Fibroblast of skin of right biceps (primary cell): ENCODE data around the gene DPPA3.
"Not testable (repeated sequence)": the region's sequence is repeated elsewhere in the genome, so short reads cannot be mapped to it uniquely, and the experiment has no call there.

ENCODE experiments used
- DNase-seq: peaks from one replicate; pipeline ENCODE4 v3.0.0-alpha.2; 2013

DPPA3 gene

DNA sequence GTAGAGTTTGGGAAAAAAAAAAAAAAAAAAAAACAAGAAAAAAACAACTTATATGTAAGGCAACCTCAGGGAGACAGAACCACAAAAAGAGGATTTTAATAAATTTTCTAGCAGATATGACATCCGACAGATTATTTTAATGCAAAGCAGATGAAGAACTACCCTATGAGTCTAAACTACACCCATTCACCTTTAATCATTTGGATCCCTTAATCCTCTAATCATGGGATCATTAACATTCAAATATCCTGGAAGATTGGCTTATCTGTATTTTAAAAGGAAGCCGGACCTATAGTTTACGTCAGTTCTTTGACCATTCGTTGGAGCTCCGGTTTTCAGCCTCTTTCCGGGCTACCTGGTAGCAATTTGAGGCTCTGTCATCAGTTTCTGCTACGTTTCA is at the start of gene DPPA3:
Gene DPPA3, plus strand, starts transcription at position 301 of the 400 bp plus-strand sequence. CDS start 138 bp downstream, outside the sequence.
- DNase-seq = no peak

DNA sequence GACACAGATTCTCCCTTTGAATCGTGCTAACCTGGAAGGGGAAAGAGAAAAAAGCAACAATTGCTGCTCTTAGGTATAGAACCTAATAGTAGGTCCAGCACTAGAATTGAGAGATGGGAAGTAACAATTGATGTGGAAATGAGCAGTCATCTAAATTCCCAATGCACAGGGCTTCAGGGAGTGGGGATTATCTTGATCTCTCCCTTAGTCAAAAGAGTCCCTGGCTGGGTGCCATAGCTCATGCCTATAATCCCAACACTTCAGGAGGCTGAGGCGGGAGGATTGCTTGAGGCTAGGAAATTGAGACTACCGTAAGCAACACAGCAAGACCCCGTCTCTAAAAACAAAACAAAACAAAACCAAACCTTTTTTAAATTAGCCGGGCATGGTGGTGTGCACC is 49.5 kb upstream of the DPPA3 start:
- DNase-seq = no peak

DNA sequence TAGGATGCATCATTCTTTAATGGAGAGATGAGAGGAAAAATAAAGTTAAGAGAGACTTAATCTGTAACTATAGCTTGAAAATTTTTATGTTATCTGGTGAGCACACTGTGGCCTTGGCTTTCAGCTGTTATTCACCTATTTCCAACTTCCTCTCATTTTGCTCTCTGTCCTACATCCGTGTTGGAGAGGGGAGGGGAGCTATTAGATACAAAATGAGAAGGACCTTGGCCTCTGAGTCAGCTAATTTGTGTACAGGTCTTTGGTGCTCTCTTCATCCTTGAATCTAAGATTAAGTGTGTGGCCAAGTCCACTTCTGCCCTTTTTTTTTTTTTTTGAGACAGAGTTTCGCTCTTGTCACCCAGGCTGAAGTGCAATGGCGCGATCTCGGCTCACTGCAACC is 44.6 kb upstream of the DPPA3 start:
- DNase-seq = no peak

DNA sequence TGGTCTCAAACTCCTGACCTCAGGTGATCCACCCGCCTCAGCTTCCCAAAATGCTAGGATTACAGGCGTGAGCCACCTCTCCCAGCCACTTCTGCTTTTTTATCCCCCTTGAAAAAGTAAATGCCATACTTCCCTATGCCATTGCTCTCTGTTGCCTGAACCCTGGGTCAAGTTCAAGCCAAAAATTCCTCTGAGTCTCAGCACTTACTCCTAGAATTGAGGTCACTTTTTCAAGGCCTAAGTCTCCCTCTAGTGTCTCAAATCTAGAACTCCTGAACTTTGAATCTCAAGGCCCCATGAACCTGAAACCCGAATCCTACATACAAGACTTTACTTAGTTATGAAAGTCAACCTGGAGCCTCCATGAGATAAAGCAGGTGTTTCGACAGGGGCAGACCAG is 44.1 kb upstream of the DPPA3 start:
- DNase-seq = peak; percentile 8

DNA sequence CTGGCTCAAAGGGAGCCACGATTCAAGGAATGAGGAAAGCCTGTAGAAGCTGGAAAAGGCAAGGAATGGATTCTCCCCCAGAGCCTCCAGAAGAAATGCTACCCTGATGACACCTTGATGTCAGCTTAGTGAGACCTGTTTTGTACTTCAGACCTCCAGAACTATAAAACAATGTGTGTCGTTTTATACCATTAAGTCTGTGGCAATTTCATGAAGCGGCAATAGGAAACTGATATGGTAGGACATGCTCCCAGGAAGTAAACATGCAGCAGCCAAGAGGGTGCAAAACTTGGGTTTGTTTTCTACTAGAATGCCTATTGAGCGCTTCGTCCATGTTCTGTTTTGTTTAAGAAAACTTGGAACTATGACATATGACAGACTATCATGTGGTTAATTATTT is 43.1 kb upstream of the DPPA3 start:
- no peak for DNase-seq

DNA sequence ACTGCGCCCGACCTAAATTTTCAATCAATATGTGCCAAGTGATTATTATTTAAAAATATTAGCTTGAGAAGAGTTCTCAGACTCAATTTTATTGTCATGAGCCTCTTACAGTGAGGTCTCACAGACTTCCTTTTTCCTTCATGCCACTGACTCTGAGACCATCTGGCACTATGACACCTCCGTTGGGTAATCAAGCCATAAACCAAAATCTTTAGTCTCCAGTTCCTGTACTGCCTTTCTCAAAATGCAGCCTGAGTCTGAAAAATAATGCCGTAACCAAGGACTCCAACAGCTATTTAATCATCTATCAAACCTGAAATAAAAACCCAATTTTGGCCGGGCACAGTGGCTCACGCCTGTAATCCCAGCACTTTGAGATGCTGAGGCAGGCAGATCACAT is 35.8 kb upstream of the DPPA3 start:
- not testable (repeated sequence) for DNase-seq

DNA sequence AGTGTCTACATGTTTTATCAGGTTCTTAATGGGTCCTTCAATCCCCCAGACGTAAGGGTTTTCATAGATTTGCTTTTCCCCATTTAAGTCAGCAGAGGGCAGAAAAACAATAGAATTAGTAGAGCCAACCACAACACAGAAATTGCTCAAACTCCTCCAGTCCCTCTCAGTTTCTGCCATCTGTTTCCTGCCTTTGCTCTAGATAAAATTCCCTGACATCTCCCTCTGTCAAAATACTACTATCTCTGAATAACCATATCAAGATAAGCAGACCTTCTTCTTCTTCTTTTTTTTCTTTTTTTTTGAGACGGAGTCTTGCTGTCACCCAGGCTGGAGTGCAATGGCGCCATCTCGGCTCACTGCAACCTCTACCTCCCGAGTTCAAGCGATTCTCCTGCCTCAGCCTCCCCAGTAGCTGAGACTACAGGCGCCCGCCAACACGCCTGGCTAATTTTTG is 33.8 kb upstream of the DPPA3 start:
- peak; percentile 41 for DNase-seq

DNA sequence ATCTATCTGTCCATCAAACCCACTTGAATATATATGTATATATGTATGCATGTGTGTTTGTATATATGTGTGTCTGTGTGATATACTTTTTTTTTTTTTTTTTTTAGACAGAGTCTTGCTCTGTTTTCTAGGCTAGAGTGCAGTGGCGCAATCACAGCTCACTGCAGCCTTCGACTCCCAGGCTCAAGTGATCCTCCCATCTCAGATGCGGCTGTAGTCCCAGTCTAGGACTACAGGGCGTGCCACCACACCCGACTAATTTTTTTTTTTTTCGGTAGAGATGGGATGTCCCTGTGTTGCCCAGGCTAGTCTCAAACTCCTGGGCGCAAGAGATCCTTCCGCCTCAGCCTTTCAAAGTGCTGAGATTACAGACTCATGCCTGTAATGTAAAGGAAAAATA is 32.5 kb upstream of the DPPA3 start:
- no peak for DNase-seq

DNA sequence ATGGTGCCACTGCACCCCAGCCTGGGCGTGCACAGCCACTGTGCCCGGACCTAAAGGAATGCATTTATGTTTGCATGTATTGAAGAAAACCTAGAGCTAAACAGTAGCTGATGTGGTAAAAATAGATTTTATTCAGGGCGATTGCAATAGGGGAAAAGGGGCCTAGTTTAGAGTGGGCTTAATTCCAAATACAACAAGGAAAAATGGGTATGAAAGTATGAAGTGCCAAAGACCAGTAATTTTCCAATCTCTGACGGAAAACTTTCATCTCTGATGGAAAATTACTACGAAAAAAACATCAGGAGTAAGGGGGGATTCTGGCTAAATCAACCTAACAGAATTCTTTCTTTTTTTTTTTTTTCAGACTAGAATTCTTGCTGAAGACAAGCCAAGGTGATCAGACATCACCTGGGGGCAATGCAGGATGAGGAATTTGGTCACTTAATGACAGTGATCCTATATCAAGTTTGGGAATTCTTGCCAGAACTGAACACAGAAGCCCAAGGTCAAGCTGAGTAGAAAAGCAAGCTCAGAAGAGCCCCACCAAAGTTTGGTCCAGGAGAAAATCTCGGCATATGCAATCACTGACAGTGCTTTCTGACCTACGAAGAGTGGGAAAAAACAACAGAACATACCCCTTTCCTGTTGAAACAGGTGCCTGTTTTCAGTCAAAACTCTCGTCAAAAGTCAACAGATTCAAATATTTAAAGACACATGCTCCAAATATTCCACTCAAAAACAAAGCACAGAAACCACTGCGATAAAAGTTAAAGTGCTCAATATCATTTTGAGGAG is 31.8 kb upstream of the DPPA3 start:
- DNase-seq = no peak

DNA sequence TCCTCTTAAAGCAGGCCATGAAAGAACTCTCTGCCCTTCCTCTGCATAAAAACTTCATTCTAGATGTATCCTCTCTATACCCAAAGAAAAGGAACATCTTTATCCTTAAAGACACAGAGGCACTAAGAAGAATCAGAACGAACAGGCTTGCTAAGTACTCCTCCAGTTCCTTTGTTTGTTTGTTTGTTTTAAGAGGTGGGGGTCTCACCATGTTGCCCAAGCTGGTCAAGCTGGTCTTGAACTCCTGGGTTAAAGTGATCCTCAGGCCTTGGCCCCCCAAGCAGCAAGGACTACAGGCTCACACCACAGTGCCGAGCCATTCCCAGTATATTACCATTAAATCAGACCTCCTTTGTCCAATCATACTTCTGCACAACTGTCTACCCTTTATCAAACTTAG is 29.7 kb upstream of the DPPA3 start:
- no peak for DNase-seq

DNA sequence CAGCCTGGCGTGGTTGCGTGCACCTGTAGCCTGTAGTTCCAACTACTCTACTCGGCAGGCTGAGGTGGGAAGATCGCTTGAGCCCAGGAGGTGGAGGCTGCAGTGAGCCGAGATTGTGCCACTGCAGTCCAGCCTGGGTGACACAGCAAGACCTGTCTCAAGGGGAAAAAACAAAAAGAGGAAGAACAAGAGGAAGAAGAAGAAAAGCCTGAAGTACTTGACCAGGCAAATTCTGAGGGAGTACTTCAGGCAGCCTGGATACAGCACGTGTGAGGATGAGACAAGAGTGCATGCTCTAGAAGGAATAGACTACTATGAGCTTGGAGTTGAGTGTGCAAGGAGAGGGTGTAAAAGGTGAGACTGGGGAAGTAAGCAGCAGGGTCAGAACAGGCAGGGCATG is 17.4 kb upstream of the DPPA3 start:
- no peak for DNase-seq

DNA sequence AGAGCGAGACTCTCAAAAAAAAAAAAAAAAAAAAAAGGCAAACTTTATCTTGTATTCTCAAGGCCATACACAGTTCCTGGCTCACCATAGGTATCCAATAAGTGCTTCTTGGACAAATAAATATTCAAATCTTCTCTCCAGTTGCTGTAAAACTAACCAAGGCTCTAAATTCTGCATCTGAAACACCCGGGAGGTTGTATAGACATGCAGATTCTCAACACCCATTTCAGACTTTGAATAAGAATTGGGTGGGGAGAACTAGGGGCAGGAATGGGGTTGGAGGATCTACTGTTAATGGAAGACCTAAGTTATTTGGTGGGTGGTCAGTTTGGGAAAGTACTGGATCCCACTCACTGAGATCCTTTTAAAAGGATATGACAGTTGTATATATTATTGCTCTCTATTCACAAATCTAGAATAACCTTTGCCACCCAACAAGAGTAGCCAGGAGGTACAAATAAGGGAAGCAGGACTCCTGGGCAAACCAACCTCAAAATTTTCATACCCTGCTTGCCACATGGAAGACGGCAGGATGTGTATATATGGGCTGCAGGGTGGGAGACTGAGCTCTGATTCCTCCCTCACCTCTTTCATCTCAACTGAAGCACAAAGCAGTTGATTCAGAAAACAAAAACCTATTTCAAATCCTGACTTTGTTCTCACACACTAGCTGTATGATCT is 16.5 kb upstream of the DPPA3 start:
- DNase-seq = no peak

DNA sequence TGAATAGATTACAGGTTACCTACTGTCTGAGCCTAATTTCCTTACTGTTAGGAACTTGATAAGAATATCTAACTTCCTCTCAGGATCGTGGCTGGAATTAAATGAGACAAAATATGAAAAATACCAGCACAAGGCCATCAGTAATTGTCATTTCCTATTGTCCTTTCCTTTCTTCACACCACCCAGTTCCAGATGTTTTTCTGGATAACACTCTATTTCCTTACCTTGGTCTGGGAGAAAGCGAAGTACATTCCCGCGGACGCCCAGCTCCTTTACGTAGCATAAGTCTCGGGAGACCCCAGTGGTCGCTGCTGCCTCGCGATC is 16.0 kb upstream of the DPPA3 start:
- DNase-seq = no peak

DNA sequence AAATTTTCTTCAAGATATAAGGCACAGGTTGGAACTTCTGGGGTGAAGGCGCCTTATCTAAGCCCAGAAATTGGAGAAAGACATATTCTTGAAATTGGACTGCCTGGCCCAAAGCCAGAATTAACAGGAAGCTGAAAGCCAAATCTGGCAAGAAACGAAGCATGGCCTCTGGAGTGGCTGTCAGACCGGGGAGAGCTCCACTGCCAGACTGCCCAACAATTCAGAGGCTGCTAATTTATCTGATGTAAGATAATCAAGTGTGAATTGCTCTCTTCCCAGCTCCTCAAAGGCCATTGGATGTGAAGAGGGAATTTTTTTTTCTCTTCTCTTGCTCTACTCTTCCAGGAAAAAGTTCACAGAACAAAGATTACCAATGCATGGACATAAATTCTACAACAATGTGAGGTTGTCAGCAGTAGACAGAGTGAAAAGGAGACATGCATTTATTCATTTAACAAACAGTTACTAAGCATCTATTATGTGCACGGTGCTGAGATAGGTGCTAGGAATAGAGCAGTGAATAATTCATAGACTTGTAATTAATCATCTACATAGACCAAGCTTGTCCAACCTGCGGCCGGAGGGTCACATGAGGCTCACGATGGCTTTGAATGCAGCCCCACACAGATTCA is 15.6 kb upstream of the DPPA3 start, which contains the start of gene GDF3:
Gene GDF3, minus strand, starts transcription at position 210 of the 632 bp plus-strand sequence. Its CDS starts 47 bp downstream, at position 163.
- peak; percentile 15 for DNase-seq

DNA sequence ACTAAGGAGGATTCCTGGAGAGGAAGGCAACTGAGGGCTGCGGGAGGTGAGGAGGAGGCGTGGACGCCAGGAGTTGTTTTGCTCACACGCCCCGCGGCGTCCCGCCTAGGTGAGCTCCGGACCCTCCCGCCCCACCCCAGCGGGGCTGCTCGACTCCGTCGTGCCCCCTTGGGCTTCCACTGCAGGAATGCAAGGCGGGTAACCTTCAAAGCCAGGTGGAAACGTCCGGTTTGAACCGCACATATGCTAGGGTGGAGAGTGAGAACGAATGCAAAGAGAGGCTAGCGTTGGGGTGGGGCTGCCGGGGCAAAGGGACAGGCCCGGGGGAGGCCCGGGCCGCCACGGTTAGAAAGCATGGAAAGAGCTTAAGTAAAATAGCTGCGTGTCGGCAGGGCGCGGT is 5.4 kb upstream of the DPPA3 start:
- DNase-seq = no peak

DNA sequence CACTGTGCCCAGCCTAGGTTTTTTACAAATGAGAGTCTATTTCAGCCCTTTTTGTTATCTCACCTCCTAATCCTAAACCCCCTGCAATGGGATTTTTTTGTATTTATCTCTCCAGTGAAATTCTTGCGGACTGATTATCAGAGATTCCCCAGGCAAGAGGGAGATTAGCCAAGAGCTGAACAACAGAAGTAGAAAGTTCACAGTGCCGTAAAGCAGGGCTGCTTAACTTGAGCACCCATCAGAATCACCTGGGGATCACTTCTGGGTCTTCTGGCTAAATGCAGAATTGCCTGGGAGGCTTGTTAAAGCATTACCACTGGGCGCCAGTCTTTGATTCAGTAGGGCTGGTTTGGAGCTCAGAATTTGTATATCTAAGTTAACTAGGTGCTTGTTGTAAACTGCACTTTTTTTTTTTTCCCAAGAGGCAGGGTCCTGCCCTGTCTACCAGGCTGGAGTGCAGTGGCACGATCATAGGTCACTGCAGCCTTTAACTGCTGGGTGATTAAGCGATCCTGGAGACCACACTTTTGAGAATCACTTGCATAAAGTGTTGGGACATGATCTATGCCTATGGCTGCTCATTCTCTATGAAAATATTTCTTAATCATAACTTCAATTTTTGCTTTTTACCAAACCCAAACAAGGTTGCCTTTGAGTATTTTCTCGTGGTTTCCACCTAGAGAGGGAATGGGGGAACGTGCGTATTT is 1.1 kb upstream of the DPPA3 start:
- DNase-seq = no peak

DNA sequence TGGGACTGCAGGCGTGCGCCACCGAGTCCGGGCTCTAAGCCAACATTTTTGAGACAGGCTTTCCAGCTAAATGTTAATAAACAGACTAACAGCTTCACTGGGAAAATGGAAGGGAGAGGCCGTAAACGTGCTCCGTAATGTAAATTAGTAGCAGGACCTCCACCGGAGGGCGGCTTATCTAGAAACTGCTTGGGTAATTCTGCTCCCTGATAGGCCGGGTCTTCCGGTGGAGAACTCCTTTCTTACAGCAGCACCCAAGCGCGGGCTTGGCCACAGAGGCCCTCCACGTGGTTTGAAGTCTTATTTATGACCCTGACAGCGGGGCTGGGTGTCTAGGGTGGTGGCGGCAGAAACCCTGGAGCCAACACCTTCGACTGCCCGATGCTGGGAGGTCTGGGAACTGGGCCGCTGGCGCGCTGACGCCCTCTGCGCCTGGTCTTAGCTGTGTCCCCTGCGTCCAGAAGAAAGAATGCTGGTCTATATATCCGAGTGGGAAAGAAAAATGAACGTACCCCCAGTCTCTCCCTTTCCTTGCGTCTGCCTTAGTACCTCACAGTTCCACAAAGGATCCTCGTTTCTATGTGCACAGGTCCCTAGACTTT is 1.7 kb downstream of the DPPA3 start:
- DNase-seq = no peak

DNA sequence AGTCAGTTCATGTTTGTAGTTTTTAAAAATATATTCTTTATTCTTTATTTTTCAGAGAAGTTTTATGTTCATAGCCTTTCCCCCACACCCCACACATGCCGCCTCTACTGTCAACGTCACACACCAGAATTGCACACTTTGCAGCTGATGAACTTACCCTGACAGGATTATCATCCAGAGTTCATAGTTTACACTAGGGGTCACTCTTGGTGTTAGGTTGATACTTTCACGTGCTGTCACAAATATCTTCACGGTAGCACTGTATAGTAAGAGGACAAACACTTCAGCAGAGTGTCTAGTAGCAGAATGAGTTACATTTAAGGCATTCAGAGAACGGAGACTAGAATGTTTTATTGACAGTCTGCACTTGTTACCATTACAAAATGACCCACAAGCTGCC is 5.1 kb downstream of the DPPA3 start:
- peak; percentile 12 for DNase-seq

DNA sequence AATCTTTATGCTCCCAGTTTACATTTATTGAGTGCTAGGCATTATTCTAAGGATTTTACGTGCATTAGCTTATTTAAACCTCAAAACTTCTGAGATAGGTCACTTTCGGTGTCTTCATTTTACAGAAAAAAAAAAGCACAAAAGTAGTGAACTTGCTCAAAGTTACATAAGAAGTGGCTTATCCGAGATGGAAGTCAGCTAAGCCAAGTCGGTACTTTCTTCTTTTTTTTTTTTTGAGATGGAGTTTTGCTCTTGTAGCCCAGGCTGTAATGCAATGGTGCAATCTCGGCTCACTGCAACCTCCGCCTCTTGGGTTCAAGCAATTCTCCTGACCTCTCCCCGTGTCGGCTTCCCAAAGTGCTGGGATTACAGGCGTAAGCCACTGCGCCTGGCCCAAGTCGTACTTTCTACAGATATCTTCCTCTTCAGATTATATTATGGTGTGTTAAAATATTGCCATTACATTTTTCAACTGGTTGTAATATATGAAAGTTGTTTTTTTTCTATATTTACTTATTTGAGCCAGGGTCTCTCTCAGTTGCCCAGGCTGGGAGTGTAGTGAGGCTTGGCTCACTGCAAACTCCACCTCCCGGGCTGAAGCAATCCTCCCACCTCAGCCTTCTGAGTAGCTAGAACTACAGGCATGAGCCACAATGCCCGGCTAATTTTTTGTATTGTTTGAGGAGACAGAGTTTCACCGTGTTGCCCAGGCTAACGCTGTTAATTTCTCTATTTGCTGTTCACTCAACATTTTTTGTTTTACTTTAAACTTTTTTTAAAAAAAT is 8.9 kb downstream of the DPPA3 start:
- DNase-seq = no peak

DNA sequence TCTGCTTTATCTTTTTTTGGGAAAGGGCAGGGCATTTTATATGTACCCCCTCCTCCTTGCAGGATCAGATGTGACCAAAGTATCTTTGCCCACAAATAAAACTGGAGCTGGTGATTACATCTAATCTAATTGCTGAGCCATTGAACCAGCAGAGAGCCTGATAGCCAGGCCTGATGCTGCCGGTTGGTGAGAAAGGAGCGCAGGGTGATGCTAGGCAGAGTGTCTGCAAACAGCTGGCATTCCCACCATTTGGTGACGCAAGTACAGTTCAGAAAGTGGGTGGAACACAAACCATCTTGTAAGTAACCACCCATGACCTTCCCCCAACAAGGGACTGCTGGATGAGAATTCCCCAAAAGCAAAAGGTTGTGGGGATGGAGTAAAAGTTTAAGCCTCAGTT is 12.7 kb downstream of the DPPA3 start:
- no peak for DNase-seq

DNA sequence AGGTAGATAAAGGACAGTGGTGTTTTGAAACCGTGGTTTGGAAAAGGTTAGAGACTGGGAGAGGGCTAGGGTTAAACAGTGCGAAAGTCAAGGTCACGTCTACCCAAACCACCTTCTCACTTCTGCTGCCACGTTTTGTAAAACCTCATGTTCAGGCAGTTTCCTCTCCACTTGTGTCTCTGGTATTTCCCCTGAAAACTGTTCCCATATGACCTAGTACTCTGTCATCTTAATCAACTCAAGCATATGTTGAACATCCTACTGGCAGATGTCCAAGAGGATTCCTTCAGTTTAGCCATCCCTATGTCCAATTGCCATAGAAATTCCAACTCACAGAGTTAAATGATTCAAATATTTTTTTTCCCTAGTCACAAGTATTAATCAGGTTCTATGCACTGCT is 18.5 kb downstream of the DPPA3 start:
- peak; percentile 65 for DNase-seq

DNA sequence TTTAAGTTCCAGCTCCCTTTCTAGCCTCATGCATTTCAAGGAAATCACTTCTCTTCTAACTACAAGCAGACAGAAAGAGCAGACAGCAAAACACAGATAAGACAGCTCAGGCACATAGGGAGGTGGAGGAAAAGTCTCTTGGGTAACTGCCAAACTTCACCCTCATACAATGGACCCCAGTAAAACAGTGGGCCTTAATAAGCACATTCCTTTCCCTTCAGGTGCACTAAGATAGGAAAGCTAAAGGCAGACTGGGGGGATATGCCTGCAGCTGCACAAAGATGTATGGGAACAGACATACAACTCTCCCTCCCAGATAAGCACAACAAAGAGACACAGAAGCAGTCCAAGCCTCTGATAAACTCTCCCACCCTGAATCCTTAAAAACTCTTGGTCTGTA is 19.8 kb downstream of the DPPA3 start:
- DNase-seq = not testable (repeated sequence)
